Activated naive CD4-positive, alpha-beta T cell treated with anti-CD3 and anti-CD28 coated beads, Interleukin-2, amount 10 ng/mL, durations not matched to agents 7 days and 5 days (primary cell): Measurements from ENCODE around the gene RAB11B.
"Not testable (repeated sequence)": the region's sequence is repeated elsewhere in the genome, so short reads cannot be mapped to it uniquely, and the experiment has no call there.

ENCODE experiments used
- CTCF ChIA-PET: fragments of 350-600 bp; sonication (Branson Sonifier 250); formaldehyde crosslinking; loops from one replicate; lab custom pipeline; 2021; ENCODE audit warnings: antibody characterized with exemption; lab: Charles Lee
- DNase-seq: peaks from one replicate; pipeline ENCODE4 v3.0.0-alpha.2; 2020
- H3K27ac Mint-ChIP-seq: one replicate; pipeline ENCODE4 v1.8.0; 2021; ENCODE audit warnings: mild to moderate bottlenecking, moderate library complexity, mixed read lengths
- H3K27me3 Mint-ChIP-seq: one replicate; pipeline ENCODE4 v1.8.0; 2021; ENCODE audit warnings: mild to moderate bottlenecking, mixed read lengths
- H3K36me3 Mint-ChIP-seq: one replicate; pipeline ENCODE4 v1.8.0; 2021; ENCODE audit warnings: mixed read lengths
- H3K4me1 Mint-ChIP-seq: one replicate; pipeline ENCODE4 v1.8.0; 2021; ENCODE audit warnings: mixed read lengths
- H3K4me3 Mint-ChIP-seq: one replicate; pipeline ENCODE4 v1.8.0; 2021; ENCODE audit warnings: mild to moderate bottlenecking, moderate library complexity, mixed read lengths
- H3K9me3 Mint-ChIP-seq: one replicate; pipeline ENCODE4 v1.8.0; 2021; ENCODE audit warnings: mixed read lengths

RAB11B gene

GRCh38 chr19:8413629-8413995, 23.5 kb downstream of the RAB11B start:
- peaks cover 8% of the 10 kb centered on the region for H3K27me3 Mint-ChIP-seq
- H3K27ac Mint-ChIP-seq = no peak overlapping the region
- peak; percentile 33 for DNase-seq
- H3K4me3 Mint-ChIP-seq = peak overlapping the region; percentile 63
- H3K9me3 Mint-ChIP-seq = no peaks in the 10 kb centered on the region
- CTCF ChIA-PET = interaction anchor here (0.6 to 2.7 kb wide), 11 partner anchors 9 to 202 kb away, joined by 3 to 16 read pairs (median 5); partner anchors contain the start of gene MYO1F
- H3K36me3 Mint-ChIP-seq = no peaks in the 10 kb centered on the region
- H3K4me1 Mint-ChIP-seq = peaks cover 10% of the 10 kb centered on the region

DNA sequence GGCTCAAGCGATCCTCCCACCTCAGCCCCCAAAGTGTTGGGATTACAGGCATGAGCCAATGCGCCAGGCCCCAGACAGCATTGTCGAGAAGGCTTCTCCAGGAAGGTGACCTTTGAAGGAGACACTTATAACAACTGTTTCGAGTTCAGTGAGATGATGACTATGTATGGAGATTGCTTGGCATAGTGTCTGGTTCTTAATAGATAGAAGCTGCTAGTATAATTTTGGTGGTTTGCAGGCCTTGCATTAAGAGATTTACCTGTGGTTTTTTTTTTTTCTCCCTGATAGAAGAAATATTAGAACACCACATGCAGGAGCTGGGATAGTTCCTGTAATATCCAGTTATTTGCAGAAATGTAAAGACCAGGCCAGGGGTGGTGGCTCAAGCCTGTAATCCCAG, 26.6 kb downstream of the RAB11B start:
- Mint-ChIP-seq H3K9me3 (no peaks in the 10 kb centered on the region), H3K27me3 (peaks cover 4% of the 10 kb centered on the region), H3K36me3 (no peaks in the 10 kb centered on the region), H3K4me3 (no peak overlapping the region), H3K4me1 (peaks cover 6% of the 10 kb centered on the region), H3K27ac (no peak overlapping the region)
- CTCF ChIA-PET = no interaction called here
- no peak for DNase-seq

DNA sequence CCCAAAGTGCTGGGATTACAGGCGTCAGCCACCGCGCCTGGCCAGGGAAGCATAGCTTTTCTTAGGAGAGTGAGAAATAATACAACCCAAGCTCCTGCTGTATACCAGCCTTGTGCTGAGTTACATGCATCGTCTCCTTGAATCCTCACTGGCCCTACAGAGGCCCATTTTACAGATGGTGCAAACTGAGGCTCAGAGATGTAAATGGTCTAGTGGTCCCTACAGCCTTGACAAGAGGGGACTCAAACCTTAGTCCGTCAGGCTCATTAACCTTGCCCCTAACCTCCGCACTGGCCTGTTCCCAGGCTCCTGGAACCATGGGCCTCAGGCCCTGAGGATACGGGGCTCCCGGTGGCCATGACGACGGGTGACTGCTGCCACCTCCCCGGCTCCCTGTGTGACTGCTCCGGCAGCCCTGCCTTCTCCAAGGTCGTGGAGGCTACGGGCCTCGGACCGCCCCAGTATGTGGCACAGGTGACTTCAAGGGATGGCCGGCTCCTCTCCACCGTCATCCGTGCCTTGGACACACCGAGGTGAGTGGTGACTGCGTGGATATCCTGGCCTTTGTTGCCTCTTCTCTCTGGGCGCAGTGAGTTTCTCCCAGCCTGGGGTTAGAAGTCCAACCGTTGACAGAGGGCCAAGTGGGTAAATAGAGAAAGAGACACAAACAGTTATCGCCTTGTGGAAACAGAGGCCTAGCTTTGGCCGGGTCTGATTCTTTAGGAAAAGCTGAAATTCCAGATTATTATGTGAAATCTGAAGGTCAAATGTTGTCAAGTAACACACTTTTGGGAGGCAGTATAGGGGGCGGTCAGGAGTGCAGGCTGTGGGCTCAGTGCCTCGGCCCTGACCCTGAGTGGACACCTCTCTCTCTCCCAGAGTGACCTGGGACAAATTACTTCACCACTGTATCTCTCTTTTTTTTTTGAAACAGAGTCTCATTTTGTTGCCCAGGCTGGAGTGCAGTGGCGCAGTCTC, 31.6 kb downstream of the RAB11B start:
- H3K36me3 Mint-ChIP-seq = peaks cover 4% of the 10 kb centered on the region
- H3K9me3 Mint-ChIP-seq = no peaks in the 10 kb centered on the region
- H3K27ac Mint-ChIP-seq = no peak overlapping the region
- no peak for DNase-seq
- no peaks in the 10 kb centered on the region for H3K27me3 Mint-ChIP-seq
- no peak overlapping the region for H3K4me3 Mint-ChIP-seq
- H3K4me1 Mint-ChIP-seq = no peaks in the 10 kb centered on the region
- CTCF ChIA-PET = interaction anchor here (1.0 to 3.8 kb wide), 2 partner anchors 8 to 159 kb away, joined by 3 to 16 read pairs; partner anchors contain the start of gene MARCHF2

GRCh38 chr19:8423817-8424223, 33.7 kb downstream of the RAB11B start:
- Mint-ChIP-seq H3K4me1 (no peaks in the 10 kb centered on the region), H3K4me3 (no peak overlapping the region), H3K27me3 (no peaks in the 10 kb centered on the region), H3K36me3 (peaks cover 7% of the 10 kb centered on the region), H3K9me3 (no peaks in the 10 kb centered on the region), H3K27ac (no peak overlapping the region)
- CTCF ChIA-PET = interaction anchor here (3.8 kb wide), 1 partner anchor 11 kb away, joined by 16 read pairs; the partner anchor contains the start of gene MARCHF2
- no peak for DNase-seq

DNA sequence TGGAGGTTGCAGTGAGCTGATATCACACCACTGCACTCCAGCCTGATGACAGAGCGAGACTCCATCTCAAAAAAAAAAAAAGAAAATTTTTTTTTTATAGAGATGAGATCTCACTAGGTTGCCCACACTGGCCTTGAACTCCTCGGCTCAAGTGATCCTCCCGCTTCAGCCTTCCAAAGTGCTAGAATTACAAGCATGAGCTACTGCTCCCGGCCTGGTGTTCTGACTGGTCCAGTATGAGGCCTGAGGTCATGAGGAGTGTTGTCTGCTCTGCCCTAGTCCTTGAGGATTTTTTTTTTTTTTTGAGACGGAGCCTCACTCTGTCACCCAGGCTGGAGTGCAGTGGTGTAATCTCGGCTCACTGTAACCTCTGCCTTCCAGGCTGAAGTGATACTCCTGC, 35.2 kb downstream of the RAB11B start:
- CTCF ChIA-PET = interaction anchor here (1.1 kb wide), 1 partner anchor 157 kb away, joined by 3 read pairs; no protein-coding TSS in a partner anchor
- not testable (repeated sequence) for H3K27ac Mint-ChIP-seq, H3K9me3 Mint-ChIP-seq, H3K36me3 Mint-ChIP-seq, H3K27me3 Mint-ChIP-seq, H3K4me3 Mint-ChIP-seq, DNase-seq, H3K4me1 Mint-ChIP-seq

DNA sequence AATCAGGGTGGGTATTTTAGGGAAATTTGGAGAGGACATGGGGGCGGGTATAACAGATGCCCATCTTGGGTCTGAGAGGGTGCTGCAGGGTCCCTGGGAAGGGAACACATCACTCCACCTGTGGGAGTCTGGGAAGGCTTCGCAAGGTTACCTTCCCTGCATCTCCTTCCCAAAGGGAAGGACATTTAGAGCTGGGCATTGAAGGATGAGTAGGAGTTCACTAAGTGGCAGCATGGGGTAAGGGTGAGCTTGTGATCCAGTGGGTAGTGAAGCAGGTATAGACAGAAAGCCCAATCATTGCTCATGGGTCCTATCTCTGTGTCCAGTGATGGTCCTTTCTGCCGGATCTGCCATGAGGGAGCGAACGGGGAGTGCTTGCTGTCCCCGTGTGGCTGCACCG, 36.1 kb downstream of the RAB11B start:
- Mint-ChIP-seq H3K27ac (no peak overlapping the region), H3K4me3 (no peak overlapping the region), H3K27me3 (no peaks in the 10 kb centered on the region), H3K4me1 (no peaks in the 10 kb centered on the region), H3K36me3 (peaks cover 10% of the 10 kb centered on the region), H3K9me3 (no peaks in the 10 kb centered on the region)
- CTCF ChIA-PET = interaction anchor here (1.1 kb wide), 1 partner anchor 156 kb away, joined by 3 read pairs; no protein-coding TSS in a partner anchor
- DNase-seq = no peak

- no peak for DNase-seq
- H3K4me1 Mint-ChIP-seq = no peaks in the 10 kb centered on the region
- no peak overlapping the region for H3K27ac Mint-ChIP-seq
- H3K36me3 Mint-ChIP-seq = peaks cover 9% of the 10 kb centered on the region
- no peaks in the 10 kb centered on the region for H3K9me3 Mint-ChIP-seq
- H3K27me3 Mint-ChIP-seq = no peaks in the 10 kb centered on the region
- CTCF ChIA-PET = no interaction called here
- H3K4me3 Mint-ChIP-seq = no peak overlapping the region
Measured at GRCh38 chr19:8429044-8429443, 38.9 kb downstream of the RAB11B start.

DNA sequence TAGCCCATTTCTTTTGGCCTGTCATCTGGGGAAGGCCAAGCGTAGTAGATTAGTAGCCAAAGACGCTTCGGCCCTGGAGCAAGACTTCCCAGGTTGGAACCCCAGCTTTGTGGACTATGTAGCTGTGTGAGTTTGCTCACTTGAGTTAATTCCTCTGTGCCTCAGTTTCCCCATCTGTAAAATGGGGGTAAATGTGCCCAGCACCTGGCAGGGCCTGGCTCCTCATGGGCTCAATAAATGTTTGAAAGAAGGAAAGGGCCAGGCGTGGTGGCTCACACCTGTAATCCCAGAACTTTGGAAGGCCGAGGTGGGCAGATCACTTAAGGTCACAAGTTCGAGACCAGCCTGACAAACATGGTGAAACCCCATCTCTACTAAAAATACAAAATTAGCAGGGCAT, 39.7 kb downstream of the RAB11B start:
- Mint-ChIP-seq H3K27ac (no peak overlapping the region), H3K9me3 (no peaks in the 10 kb centered on the region), H3K27me3 (no peaks in the 10 kb centered on the region), H3K4me3 (no peak overlapping the region), H3K4me1 (no peaks in the 10 kb centered on the region), H3K36me3 (peaks cover 9% of the 10 kb centered on the region)
- CTCF ChIA-PET = no interaction called here
- DNase-seq = no peak

- Mint-ChIP-seq H3K4me3 (no peak overlapping the region), H3K27ac (no peak overlapping the region), H3K4me1 (peaks cover 5% of the 10 kb centered on the region), H3K36me3 (peaks cover 9% of the 10 kb centered on the region), H3K9me3 (no peaks in the 10 kb centered on the region), H3K27me3 (no peaks in the 10 kb centered on the region)
- no peak for DNase-seq
- CTCF ChIA-PET = no interaction called here
Measured at GRCh38 chr19:8430650-8431049, 40.5 kb downstream of the RAB11B start.

- Mint-ChIP-seq H3K27ac (no peak overlapping the region), H3K4me1 (peaks cover 13% of the 10 kb centered on the region), H3K4me3 (no peak overlapping the region), H3K9me3 (no peaks in the 10 kb centered on the region), H3K27me3 (peaks cover 3% of the 10 kb centered on the region), H3K36me3 (peaks cover 6% of the 10 kb centered on the region)
- DNase-seq = no peak
- CTCF ChIA-PET = no interaction called here
Measured at GRCh38 chr19:8438236-8438635, 48.1 kb downstream of the RAB11B start.

DNA sequence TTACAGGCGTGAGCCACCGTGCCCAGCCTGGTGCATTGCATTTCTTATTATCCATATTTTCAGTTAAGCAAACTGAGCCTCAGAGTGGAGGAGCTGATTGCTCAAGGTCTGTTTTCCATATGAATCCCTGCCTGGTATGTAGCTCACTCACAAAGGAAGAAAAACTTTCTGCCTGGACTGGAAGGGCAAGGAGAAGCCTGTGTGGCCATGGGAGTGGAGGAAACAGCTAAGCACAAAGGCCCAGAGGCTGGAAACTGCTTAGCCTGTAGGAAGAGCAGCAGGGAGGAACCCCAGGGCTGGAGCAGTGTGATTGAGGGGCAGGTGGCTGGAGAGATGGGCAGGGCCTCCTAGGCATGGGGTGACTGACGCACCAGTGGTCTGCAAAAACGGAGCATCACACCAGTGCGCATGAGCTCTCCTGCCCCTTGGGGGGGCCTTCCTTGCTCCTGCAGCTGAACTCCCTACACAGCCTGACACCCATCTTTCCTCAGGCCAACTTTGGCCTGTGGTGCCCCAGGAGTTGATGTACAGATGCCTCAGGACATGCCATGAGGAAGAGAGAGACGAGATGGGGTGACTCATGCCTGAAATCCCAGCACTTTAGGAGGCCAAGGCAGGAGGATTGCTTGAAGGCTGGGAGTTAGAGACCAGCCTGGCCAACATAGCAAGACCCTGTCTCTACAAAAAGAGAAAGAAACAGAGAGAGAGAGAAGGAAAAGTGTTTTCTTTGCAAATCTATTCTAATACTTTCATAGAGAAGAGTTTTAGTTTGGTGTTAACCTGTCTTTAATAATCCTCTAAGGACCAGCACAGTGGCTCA, 51.8 kb downstream of the RAB11B start:
- DNase-seq = no peak
- Mint-ChIP-seq H3K4me1 (peaks cover 25% of the 10 kb centered on the region), H3K9me3 (no peaks in the 10 kb centered on the region), H3K27me3 (peaks cover 8% of the 10 kb centered on the region), H3K4me3 (no peak overlapping the region), H3K27ac (no peak overlapping the region), H3K36me3 (peaks cover 13% of the 10 kb centered on the region)
- CTCF ChIA-PET = no interaction called here

DNA sequence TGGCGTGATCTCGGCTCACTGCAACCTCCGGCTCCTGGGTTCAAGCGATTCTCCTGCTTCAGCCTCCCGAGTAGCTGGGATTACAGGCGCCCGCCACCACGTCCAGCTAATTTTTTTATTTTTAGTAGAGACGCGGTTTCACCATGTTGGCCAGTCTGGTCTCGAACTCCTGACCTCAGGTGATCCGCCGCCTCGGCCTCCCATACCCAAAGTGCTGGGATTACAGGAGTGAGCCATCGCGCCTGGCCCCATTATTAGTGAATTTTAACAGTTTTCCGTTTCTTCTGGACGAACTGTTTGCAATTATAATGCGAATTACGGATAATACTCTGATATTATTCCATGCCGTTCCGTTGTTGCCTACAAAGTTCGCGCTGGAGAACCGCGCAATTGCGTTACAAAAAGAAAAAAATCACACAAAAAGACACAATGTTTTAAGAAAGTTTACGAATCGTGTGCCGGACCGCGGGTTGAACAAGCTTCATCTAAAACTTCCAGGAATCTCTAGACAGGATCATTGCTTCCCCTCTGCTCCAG, 54.0 kb downstream of the RAB11B start:
- not testable (repeated sequence) for DNase-seq, H3K27me3 Mint-ChIP-seq, H3K9me3 Mint-ChIP-seq
- H3K4me1 Mint-ChIP-seq = peaks cover 43% of the 10 kb centered on the region
- peaks cover 22% of the 10 kb centered on the region for H3K36me3 Mint-ChIP-seq
- peak overlapping the region; percentile 98 for H3K4me3 Mint-ChIP-seq
- CTCF ChIA-PET = interaction anchor here (0.9 to 1.5 kb wide), 3 partner anchors 30 to 138 kb away, joined by 3 to 5 read pairs (median 4); no protein-coding TSS in a partner anchor
- H3K27ac Mint-ChIP-seq = peak overlapping the region; percentile 98

DNA sequence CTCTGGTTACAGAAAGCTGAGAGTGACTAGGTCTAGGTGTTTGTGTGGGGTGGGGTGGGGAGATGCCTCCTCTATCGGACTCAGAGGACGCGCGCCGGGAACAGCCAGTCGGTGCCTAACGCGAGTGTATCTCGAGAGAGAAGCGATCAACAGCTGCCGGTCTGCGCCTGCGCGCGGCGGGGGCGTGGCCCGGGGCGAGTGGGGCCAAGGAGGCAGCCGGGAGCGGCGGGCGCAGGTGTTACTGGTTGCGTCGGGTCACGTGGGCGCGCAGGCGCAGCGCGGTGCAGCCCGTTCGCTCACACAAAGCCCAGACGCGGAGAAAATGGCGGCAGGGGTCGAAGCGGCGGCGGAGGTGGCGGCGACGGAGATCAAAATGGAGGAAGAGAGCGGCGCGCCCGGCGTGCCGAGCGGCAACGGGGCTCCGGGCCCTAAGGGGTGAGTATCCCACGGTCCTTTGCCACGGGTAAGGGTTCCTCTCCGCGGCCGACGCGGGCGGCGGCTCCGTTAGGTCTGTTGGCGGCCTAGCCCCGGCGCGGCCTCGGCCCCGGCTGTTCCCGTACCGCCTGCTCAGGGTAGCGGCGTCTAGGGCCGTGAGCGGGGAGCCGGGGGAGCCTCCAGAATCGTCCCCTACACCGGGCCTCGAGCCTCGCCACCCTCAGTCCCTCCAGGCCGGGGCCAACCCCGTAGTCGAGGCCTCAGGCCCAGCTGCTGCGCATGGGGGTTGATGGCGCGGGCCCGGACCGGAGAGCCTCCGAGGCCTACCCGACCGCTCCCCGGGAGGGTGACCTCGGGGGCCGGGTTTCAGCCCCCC, 54.7 kb downstream of the RAB11B start, which contains the start of gene HNRNPM:
Gene HNRNPM, plus strand, starts transcription at position 299 of the 811 bp plus-strand sequence. Its CDS starts 24 bp downstream, at position 323.
- Mint-ChIP-seq H3K4me3 (peak within 1 kb of the TSS; percentile 98), H3K27ac (peak within 1 kb of the TSS; percentile 98), H3K27me3 (peaks cover 8% of the 10 kb centered on the region), H3K4me1 (peaks cover 46% of the 10 kb centered on the region), H3K9me3 (no peaks in the 10 kb centered on the region), H3K36me3 (peaks cover 24% of the 10 kb centered on the region)
- CTCF ChIA-PET = interaction anchor here (1.2 to 1.9 kb wide), 5 partner anchors 30 to 132 kb away, joined by 3 to 8 read pairs (median 5); partner anchors contain the start of genes MARCHF2 and MYO1F
- peak; percentile 100 for DNase-seq
